Measurements from ENCODE around the gene LRMDA. TPM values are rescaled to one million over a fixed set of nuclear protein-coding genes. Genes with fewer than 3 reads are reported as not detected.

Gene LRMDA
- total RNA-seq, 1 experiment from 2014 or later: 4.8 TPM

DNA sequence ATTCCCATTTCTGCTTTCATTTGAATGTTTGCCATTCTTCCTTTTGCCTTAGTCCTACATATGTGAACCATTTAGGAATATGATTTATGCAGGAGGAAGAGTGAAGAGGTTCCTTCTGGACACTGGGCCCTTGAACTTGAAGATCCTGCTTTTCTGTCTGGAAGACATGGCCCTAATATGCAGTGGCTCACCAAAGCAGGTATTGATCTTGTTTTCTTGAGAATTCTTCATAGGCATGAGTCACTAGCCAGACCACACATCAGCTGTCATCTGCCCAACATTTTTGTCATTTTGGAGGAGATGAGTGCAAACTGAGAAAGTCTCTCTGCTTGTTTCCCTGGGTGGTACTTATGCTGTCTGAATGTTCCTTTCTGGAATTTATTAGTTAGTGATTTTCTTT lies 382.6 kb downstream of the LRMDA start:
- Histone ChIP-seq H3K79me2 (ENCODE audit: insufficient read depth, low read length) (no peaks in the 10 kb centered on the region), H3K27me3 (ENCODE audit: insufficient read depth, low read length) (peaks cover 28% of the 10 kb centered on the region), H3K9ac (ENCODE audit: low read length) (no peak overlapping the region), H3K27ac (ENCODE audit: low read depth, low read length) (no peak overlapping the region), H3K4me1 (ENCODE audit: control insufficient read depth in 1 of 2, insufficient read depth in 2 of 2, low read length in 2 of 2) (no peaks in the 10 kb centered on the region), H4K20me1 (ENCODE audit: insufficient read depth) (no peaks in the 10 kb centered on the region), H2AFZ (ENCODE audit: low read depth, low read length, poor library complexity, severe bottlenecking) (no peak overlapping the region), H3K9me3 (ENCODE audit: control insufficient read depth in 1 of 2, insufficient read depth in 1 of 2, low read depth in 1 of 2, low read length in 2 of 2) (no peaks in the 10 kb centered on the region), H3K4me3 (replicated peaks in 1 of 2; ENCODE audit: low read depth in 1 of 2, low read length in 2 of 2) (no peak overlapping the region), H3K4me2 (ENCODE audit: low read length) (no peak overlapping the region), H3K36me3 (ENCODE audit: control insufficient read depth in 1 of 2, insufficient read depth in 2 of 2, low read length in 2 of 2) (no peaks in the 10 kb centered on the region), H3K9me2 (ENCODE audit: insufficient read depth) (no peaks in the 10 kb centered on the region)
- ATAC-seq (no peak), DNase-seq (ENCODE audit: low read depth, low spot score) (no peak)
- ChIA-PET RAD21 (ENCODE audit: low non-redundant PET in 1 of 2, low total read pairs in 2 of 2, uncharacterized antibody in 2 of 2, unreplicated experiment in 2 of 2) (no interaction called here), CTCF (no interaction called here), POLR2A (no interaction called here)
- intact Hi-C loops (cut with micrococcal nuclease): no loop called here
- BruUV-seq (replicated peaks): no TSS peak
- TF ChIP-seq, protein P1, sequence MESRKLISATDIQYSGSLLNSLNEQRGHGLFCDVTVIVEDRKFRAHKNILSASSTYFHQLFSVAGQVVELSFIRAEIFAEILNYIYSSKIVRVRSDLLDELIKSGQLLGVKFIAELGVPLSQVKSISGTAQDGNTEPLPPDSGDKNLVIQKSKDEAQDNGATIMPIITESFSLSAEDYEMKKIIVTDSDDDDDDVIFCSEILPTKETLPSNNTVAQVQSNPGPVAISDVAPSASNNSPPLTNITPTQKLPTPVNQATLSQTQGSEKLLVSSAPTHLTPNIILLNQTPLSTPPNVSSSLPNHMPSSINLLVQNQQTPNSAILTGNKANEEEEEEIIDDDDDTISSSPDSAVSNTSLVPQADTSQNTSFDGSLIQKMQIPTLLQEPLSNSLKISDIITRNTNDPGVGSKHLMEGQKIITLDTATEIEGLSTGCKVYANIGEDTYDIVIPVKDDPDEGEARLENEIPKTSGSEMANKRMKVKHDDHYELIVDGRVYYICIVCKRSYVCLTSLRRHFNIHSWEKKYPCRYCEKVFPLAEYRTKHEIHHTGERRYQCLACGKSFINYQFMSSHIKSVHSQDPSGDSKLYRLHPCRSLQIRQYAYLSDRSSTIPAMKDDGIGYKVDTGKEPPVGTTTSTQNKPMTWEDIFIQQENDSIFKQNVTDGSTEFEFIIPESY (IDR thresholded peaks at IDR 0.05; ENCODE audit: extremely low read depth, insufficient replicate concordance, low read length): no peak
- TF ChIP-seq EGR1 (IDR thresholded peaks at IDR 0.05; ENCODE audit: low read depth) (no peak), SIN3A (IDR thresholded peaks at IDR 0.05; ENCODE audit: low read depth) (no peak), ZFX (IDR thresholded peaks at IDR 0.05) (no peak), RAD21 (IDR thresholded peaks at IDR 0.05; ENCODE audit: low read depth) (no peak), TCF7L2 (IDR thresholded peaks at IDR 0.05; ENCODE audit: borderline replicate concordance, extremely low read depth, insufficient read depth, insufficient read length) (no peak), CEBPB (IDR thresholded peaks at IDR 0.05; ENCODE audit: low read depth) (no peak), ATF3 (IDR thresholded peaks at IDR 0.05) (no peak), SRF (IDR thresholded peaks at IDR 0.05; ENCODE audit: low read depth) (no peak), JUND (IDR thresholded peaks at IDR 0.05) (no peak), YY1 (IDR thresholded peaks at IDR 0.05; ENCODE audit: extremely low read depth, insufficient replicate concordance, low read depth, low read length) (no peak), FOSL1 (IDR thresholded peaks at IDR 0.05; ENCODE audit: low read depth) (no peak), ELF1 (IDR thresholded peaks at IDR 0.05; ENCODE audit: borderline replicate concordance, low read depth) (no peak), EZH2 (IDR thresholded peaks at IDR 0.05) (no peak), SP1 (IDR thresholded peaks at IDR 0.05; ENCODE audit: low read depth) (no peak), POLR2A (IDR thresholded peaks at IDR 0.05; ENCODE audit: borderline replicate concordance, extremely low read depth, insufficient read depth, insufficient read length) (no peak)
- TF ChIP-seq, protein P2, sequence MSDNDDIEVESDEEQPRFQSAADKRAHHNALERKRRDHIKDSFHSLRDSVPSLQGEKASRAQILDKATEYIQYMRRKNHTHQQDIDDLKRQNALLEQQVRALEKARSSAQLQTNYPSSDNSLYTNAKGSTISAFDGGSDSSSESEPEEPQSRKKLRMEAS (IDR thresholded peaks at IDR 0.05): no peak

Measured in HCT116 (cell line).